Measurements from ENCODE around the gene GALNTL6.

The GALNTL6 gene

GRCh38 chr4:172153719-172154118 lies 340.5 kb downstream of the GALNTL6 start:
- intact Hi-C loops (cut with DNase I) = no loop called here
- DNase-seq = no peak

DNA sequence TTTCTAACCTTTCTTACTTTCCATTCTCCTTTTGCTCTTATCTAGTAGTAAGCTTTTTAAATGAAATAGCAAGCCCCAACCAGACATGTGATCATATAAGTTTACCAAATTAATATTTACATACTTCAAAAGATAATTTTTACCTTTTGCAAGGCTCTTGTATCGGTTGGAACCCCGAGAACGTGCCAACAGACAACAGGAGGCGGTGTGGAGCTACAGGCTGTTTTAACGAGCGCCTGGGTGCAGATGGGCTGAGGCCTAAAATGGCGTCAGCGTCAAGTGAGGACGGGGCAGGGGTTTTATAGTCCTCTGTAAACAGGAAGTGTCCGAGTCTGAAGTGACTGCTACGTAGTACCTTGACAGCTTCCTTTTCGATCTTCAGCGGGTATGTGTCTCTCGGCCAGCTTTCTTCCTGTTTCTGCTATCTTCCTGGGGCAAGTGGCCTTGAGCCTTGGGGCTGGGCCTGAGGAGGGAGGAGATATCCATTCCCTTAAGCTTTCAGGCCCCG lies 342.7 kb downstream of the GALNTL6 start:
- intact Hi-C loops (cut with DNase I) = no loop called here
- no peak for DNase-seq

DNA sequence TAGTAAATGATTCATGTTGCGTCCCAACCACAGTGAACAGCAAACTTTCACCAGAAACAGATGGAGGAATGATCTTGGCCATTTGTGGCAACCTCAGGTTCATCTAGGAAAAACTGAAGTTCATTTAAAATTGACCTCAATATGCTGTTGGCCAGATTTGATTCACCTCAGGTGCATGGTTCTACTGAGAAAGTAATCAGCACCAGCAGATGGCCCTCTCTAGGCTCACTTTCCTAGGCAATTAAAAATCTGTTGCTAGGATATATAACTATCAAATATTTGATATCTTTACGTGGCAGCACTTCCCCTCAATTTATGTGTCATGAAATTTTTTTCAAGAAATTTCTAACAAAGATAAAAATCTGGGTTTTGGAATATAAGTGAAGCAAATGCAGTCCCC lies 344.7 kb downstream of the GALNTL6 start:
- DNase-seq = no peak
- intact Hi-C loops (cut with DNase I) = no loop called here

DNA sequence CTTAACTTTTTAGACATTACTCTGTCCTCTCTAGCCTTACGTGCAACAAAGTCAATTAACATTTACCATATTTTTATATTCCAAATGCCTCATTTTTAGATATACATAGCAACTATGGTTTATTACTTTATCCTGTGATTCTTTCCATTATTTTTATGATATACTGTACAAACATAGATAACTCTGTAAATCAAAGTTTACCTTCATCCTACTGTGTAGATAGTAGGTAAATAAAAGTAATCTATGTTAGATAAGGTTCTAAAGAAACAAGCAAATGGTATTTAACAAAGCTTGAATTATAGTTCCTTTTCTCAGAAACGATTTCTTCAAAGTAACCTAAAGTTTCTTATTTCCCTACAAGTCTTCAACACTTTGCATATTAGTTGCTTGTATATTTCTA lies 350.0 kb downstream of the GALNTL6 start:
- no peak for DNase-seq
- intact Hi-C loops (cut with DNase I) = no loop called here

DNA sequence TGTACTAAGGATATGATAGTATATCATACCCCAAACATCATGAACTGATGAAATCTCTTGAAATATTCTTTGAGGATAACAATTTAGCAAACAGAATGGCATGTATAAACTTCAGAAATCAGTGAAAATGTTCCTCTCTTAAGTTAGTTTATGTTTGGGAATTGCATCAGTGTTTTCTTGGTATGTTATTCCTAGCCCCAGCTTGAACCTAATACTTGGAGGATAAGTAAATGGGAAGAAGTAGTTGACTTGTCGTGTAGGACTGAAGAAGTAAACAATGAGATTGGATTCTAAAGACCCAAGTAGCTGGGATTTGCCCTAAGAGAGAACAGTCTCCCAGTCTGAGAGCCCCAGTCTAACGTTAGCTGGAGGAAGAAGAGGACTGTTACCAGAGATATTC lies 355.7 kb downstream of the GALNTL6 start:
- intact Hi-C loops (cut with DNase I) = no loop called here
- DNase-seq = no peak

DNA sequence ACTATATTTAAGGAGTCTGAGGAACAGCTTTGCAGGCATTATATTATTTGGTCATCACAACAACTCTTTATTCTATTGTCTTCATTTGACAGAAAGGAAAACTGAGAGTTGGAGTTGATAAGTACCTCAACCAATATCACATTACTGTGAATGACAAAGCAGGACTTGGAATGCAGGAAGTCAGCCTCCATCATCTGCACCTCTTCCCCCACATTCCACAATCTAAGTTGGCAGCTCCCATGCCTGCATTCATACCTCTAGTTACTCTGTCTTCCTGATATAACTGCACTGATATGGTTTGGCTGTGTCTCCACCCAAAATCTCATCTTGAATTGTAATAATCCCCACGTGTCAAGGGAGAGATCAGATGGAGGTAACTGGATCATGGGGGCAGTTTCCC lies 356.7 kb downstream of the GALNTL6 start:
- intact Hi-C loops (cut with DNase I) = no loop called here
- no peak for DNase-seq

DNA sequence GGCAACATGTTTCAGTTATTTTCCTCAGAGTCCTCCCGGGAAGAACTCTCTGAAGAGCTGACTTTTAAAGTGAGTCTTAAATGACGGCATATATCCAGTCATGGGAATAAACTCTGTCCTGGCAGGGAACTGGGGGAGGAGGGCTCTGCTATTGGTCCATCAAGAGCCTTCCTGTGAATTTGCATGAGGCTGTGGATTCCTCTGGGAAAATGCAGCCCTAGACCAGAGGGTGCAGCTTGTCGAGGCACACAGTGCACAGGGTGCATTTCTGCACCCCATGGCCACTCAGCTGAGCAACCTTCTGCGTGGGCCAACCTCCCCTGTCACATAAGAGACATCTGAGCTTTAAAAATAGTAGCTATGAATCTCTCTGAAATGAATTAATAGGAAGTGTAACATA lies 360.0 kb downstream of the GALNTL6 start:
- intact Hi-C loops (cut with DNase I) = no loop called here
- peak in 38 of 42 donors; percentile 7 to 73 (median 48) for DNase-seq

DNA sequence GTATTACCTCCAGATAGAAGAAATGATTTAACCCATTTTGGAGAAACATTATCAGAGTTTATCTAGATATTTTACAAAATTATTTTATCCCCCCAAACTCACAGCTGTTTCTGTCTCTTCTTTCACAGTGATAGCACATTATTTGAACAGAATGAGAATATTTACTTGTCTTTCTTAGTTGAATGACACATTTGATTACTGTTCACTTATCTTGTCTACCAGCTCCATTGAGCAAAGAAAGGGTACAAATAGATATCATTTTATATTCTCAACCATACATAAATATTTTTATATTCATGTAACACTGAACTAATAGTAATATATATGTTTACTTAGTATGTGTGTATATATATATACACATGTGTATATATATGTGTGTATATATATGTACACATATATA lies 364.2 kb downstream of the GALNTL6 start:
- intact Hi-C loops (cut with DNase I) = no loop called here
- DNase-seq = no peak

DNA sequence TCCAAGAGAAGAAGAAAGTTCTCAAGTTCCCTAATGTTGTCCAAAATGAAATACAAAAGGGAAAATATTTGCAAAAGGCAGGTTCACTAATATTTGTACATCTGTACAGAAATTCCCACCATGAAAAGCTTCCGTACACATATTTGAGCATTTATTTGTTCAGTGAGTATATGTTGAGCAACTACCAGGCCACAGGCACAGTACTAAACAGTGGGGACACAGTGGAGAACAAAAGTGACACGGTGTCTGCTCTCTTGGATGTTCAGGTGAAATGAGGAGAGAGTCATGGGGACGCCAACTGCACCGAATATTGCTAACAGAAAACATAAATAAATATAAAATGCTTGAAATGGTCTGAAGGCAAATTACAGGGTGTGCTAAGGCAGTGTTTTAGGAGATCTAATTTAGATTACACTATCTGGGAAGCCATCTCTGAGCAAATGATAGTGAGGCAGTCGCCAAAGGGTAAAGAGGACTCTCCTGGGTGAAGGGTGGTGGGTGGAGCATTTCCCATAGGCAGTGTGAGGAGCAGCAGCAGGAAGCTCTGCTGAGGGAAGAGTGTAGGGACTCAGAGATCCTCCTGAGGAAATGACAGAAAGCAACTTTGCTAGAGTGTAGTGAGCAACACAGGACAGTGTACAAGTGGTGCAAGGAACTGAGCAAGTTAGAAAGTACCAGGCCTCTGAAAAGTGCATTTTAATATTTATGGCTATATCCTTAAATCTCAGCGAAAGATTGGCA lies 375.2 kb downstream of the GALNTL6 start:
- intact Hi-C loops (cut with DNase I) = no loop called here
- DNase-seq = no peak

GRCh38 chr4:172202480-172203076 lies 389.4 kb downstream of the GALNTL6 start:
- intact Hi-C loops (cut with DNase I) = no loop called here

DNA sequence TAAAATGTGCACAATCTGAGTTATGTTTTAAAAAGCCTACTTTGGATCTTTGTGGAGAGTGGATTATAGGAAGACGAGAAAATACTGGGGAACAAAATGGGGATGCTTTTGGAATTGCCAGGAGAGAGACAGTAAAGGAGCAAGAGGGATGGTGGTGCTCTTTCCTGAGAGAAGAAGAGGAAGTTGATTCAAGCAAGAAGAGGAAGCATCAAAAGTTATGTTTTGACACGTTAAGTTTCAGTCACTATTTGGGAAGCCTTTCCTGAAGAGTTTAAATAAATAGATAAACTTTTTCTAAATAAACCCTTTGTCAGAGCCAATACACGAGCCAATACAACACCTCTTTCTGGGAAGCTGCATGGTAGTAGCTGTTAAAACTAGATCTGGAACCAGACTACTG lies 394.1 kb downstream of the GALNTL6 start:
- DNase-seq = no peak
- intact Hi-C loops (cut with DNase I) = no loop called here

More at GRCh38 chr4:172202480-172203076, 389.4 kb downstream of the GALNTL6 start:
- peak in 4 of 42 donors; percentile 3 to 15 (median 5) for DNase-seq

DNA sequence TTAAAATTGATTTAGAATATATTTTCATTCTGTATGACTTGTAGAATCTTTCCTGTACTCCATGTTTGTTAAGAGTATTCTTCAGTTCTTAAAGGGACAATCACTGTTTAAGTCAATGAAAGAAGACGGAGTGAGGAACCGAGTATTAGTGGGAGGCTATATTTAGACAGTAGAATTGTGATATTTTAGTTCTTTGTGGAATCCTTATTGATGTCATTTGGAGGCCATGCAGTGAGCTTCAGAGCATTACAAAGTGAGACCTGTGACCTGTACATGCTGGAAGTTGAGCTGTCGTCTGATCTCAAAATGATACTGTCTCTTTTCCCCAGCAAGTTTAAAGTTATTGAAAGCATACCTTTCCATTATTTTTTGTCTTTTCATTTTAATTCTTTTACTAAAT lies 394.7 kb downstream of the GALNTL6 start:
- DNase-seq = no peak
- intact Hi-C loops (cut with DNase I) = no loop called here

GRCh38 chr4:172220679-172221078 lies 407.5 kb downstream of the GALNTL6 start:
- no peak for DNase-seq
- intact Hi-C loops (cut with DNase I) = no loop called here

DNA sequence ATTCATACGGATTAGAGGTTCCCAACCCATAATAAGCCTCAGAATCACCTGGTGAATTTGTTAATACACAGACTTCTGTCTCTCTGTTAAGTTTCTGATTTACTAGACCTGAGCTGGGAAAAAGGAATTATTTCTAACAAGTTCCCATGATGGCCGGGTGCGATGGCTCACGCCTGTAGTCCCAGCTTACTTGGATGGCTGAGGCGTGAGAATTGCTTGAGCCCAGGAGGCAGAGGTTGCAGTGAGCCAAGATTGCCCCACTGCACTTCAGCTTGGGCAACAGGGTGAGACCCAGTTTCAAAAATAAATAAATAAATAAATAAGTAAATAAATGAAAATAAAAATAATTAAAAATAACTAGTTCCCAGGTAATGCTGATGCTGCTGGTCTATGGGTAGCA lies 412.3 kb downstream of the GALNTL6 start:
- no peak for DNase-seq
- intact Hi-C loops (cut with DNase I) = no loop called here

DNA sequence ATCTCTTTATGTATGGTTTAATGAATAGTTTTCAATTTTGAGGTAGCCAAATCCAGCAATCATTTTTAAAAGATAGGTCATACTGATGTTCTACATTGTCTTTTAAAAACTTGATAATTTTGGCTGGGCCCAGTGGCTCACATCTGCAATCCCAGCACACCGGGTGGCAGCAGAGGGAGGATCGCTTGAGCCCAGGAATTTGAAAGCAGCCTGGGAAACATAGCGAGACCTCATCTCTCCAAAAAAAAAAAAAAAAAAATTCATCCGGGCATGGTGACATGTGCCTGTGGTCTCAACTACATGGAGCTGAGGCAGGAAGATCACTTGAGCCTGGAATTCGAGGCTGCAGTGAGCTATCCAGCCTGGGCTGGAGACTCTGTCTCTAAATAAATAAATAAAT lies 419.8 kb downstream of the GALNTL6 start:
- intact Hi-C loops (cut with DNase I) = no loop called here
- DNase-seq = no peak

GRCh38 chr4:172243551-172243950 lies 430.3 kb downstream of the GALNTL6 start:
- no peak for DNase-seq
- intact Hi-C loops (cut with DNase I) = no loop called here

- intact Hi-C loops (cut with DNase I) = no loop called here
- peak in 1 of 42 donors; percentile 2 for DNase-seq
Measured at GRCh38 chr4:172245516-172245915, 432.3 kb downstream of the GALNTL6 start.

- intact Hi-C loops (cut with DNase I) = no loop called here
- no peak for DNase-seq
Measured at GRCh38 chr4:172253409-172253808, 440.2 kb downstream of the GALNTL6 start.

- DNase-seq = no peak
- intact Hi-C loops (cut with DNase I) = no loop called here
Measured at GRCh38 chr4:172256820-172257219, 443.6 kb downstream of the GALNTL6 start.

DNA sequence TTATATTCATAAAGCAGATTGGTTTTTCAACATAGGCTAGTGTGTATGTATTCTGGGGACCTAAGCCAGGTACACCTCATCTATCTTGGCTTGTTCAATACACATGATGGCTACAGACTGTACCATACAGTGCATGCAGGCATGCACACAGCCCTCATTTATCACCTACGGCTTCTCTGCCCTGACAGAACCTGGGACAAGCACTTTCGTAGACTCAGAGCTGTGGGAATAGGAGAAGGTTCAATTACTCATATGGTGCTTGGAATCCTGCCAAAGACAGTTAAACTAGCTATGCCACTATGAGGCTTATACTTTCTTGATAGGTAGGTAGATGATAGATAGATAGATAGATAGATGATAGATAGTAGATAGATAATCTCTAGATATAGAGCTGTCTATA lies 457.2 kb downstream of the GALNTL6 start:
- no peak for DNase-seq
- intact Hi-C loops (cut with DNase I) = no loop called here

- no peak for DNase-seq
Measured at GRCh38 chr4:172287117-172287516, 473.9 kb downstream of the GALNTL6 start.

More at GRCh38 chr4:172287117-172287516, 473.9 kb downstream of the GALNTL6 start:
- intact Hi-C loops (cut with DNase I) = no loop called here

Measured in head of caudate nucleus (tissue), 42 donors.